T-helper 17 cell (primary cell): ENCODE measurements around the gene BPIFB4. TPM values are rescaled to one million over a fixed set of nuclear protein-coding genes. Genes with fewer than 3 reads are reported as not detected.
"Not testable (repeated sequence)": the region's sequence is repeated elsewhere in the genome, so short reads cannot be mapped to it uniquely, and the experiment has no call there.

Experiments used
- ATAC-seq: fragments of 150-1000 bp; cut with Tn5 transposase; 2 replicates; pipeline ENCODE4 v1.10.0; 2021; ENCODE audit warnings: mild to moderate bottlenecking, moderate library complexity
- DNase-seq, 3 donors: peaks; one replicate each; pipeline versions ENCODE4 v3.0.0 to v3.0.0-alpha.2; 2020 to 2021
- H3K9me3 ChIP-seq: one replicate; pipeline ENCODE4 v1.7.0; 2013; ENCODE audit warnings: low read length, mild to moderate bottlenecking; ENCODE audit not compliant: control insufficient read depth, poor library complexity, severe bottlenecking
- H3K27ac Mint-ChIP-seq: one replicate; pipeline ENCODE4 v1.8.0; 2022; ENCODE audit warnings: mild to moderate bottlenecking, moderate library complexity, mixed read lengths
- H3K27me3 Mint-ChIP-seq: one replicate; pipeline ENCODE4 v1.8.0; 2022; ENCODE audit warnings: mixed read lengths
- H3K36me3 Mint-ChIP-seq: one replicate; pipeline ENCODE4 v1.8.0; 2022; ENCODE audit warnings: low read depth, mixed read lengths
- H3K4me1 Mint-ChIP-seq: one replicate; pipeline ENCODE4 v1.8.0; 2022; ENCODE audit warnings: mild to moderate bottlenecking, mixed read lengths
- H3K4me3 Mint-ChIP-seq: one replicate; pipeline ENCODE4 v1.8.0; 2022; ENCODE audit warnings: mild to moderate bottlenecking, moderate library complexity, mixed read lengths
- total RNA-seq, 4 donors: library from RNA in 2 of 4; stranded (reverse) in 2 of 4; gene quantifications; one replicate each; pipeline ENCODE4 v1.2.3 and lab custom pipeline; 2022 to 2026

The BPIFB4 gene
- total RNA-seq, 2 donors from 2014 or later = not detected

DNA sequence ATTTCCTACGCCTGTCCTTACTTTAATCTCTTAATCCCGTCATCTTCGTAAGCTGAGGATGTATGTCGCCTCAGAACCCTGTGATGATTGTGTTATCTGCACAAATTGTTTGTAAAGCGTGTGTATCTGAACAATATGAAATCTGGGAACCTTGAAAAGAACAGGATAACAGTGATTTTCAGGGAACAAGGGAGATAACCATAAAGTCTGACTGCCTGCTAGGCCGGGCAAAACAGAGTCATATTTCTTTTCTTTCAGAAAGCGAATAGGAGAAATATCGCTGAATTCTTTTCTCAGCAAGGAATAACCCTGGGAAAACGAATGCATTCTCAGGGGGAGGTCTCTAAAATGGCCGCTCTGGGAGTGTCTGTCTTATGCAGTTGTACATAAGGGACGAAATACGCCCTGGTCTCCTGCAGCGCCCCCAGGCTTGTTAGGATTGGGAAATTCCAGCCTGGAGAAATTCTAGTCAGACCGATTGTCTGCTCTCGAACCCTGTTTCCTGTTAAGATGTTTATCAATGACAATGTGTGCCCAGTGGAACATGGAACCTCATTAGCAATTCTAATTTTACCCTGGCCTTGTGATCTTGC, 34.2 kb upstream of the BPIFB4 start:
- H3K4me3 Mint-ChIP-seq, H3K9me3 ChIP-seq, H3K27me3 Mint-ChIP-seq, H3K27ac Mint-ChIP-seq, ATAC-seq, H3K4me1 Mint-ChIP-seq, H3K36me3 Mint-ChIP-seq, DNase-seq: not testable (repeated sequence)

DNA sequence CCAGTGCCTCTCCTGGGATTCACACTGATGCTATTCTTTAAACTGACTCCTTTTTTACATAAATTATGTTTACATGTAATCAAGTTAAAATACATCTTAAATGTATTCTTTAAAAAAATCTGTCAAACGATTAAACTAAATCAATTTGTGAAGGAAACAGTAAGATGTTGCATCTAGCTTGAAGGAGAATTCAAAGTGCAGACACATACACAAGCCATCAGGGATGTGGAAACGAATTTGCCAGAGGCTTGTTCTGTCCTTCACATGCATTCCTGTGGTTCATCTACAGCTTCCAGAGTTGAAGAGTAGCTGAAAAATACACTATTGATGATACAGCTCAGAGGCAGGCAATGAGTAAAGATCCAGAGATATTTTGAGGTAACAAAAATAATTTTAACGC, 33.0 kb upstream of the BPIFB4 start:
- DNase-seq (no peak), ATAC-seq (no peak)
- Mint-ChIP-seq H3K27ac (no peak overlapping the region), H3K4me3 (no peak overlapping the region), H3K27me3 (no peaks in the 10 kb centered on the region), H3K36me3 (no peaks in the 10 kb centered on the region), H3K4me1 (no peaks in the 10 kb centered on the region)
- no peaks in the 10 kb centered on the region for H3K9me3 ChIP-seq

DNA sequence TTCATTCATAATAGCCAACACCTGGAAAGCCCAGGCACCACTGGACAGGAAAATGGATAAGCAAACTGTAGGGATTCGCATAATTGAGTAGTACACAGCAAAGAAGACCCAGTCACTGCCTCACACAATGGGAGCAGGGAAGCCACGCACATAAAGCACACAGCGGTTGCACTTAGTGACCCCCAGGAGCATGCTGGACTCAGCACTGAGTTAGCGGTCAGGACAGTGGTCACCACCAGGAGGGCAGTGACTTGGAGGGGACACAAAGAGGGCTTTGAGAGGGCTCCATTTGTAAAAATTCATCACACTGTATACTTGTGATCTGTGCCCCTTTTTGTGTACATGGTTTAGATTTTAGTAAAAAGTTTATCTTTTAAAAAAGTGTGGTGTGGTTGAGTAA, 28.1 kb upstream of the BPIFB4 start:
- H3K4me3 Mint-ChIP-seq = no peak overlapping the region
- no peaks in the 10 kb centered on the region for H3K27me3 Mint-ChIP-seq
- H3K9me3 ChIP-seq = no peaks in the 10 kb centered on the region
- peaks cover 9% of the 10 kb centered on the region for H3K4me1 Mint-ChIP-seq
- H3K36me3 Mint-ChIP-seq = no peaks in the 10 kb centered on the region
- ATAC-seq = no peak
- no peak for DNase-seq
- H3K27ac Mint-ChIP-seq = no peak overlapping the region

DNA sequence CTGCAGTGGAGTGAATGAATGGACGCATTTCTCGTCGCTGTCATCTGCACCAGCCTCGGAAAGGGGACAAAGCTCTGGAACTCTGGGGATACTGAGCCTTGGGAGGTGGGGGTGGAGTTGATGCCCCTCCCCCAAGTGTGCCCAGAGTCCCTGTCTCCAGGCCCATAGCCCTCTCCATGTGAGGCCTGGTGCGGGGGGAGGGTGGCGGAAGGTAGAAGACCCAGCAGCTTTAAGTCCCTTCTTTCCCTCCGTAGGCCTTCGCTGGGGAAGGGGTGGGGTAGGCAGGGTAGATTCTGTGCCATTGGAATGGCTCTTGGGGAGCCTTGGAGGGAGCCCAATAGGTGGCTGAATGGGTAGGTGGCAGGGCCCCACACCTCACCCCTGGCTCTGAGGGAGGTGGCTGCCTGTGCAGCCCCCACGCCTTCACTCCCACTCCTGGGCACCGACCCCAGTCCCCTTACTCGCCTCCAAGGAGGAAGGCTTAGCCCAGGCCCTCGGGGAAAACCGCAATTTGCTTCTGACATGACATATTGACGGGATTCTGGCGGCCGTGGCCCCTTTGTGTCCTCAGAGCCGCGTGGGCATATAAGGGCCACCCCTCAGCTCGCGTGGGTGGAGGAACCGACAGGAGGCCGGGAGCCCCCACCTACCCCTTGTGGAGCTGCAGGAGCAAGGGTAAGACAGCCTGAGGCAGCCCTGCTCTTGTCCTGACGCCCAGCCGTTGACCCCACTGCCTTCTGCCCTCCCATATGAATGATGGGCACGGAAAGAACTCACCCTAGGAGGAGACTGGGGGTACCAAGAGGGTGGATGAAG, 25.9 kb upstream of the BPIFB4 start, which contains the start of gene BPIFB3:
Gene BPIFB3 (plus strand): TSS at position 613 of the 816 bp plus-strand sequence. CDS start 1,533 bp downstream, outside the sequence.
- H3K27me3 Mint-ChIP-seq = no peaks in the 10 kb centered on the region
- H3K4me1 Mint-ChIP-seq = peaks cover 12% of the 10 kb centered on the region
- DNase-seq = no peak
- no peak within 1 kb of the TSS for H3K4me3 Mint-ChIP-seq
- no peaks in the 10 kb centered on the region for H3K36me3 Mint-ChIP-seq
- H3K9me3 ChIP-seq = no peaks in the 10 kb centered on the region
- no peak within 1 kb of the TSS for H3K27ac Mint-ChIP-seq
- ATAC-seq = no peak

DNA sequence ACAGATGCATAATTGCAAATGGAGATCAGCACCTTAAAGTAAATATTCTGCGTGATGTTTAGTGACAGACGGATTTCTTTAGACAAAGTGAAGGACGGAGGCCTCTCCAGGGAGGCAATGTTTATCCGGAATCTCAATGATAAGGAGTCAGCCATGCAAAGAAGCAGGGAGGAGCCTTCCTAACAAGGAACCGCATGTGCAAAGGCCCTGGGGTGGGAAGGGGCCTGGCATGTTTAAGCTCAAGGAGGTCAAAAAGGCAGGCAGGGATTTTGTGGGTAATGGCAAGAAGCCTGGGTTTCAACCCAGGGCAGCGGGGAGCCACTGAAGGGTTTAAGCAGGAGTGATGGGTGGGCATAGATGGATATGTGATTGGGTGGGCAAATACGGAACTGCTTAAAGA, 25.1 kb upstream of the BPIFB4 start:
- Mint-ChIP-seq H3K27me3 (no peaks in the 10 kb centered on the region), H3K4me1 (peaks cover 15% of the 10 kb centered on the region), H3K4me3 (no peak overlapping the region), H3K36me3 (no peaks in the 10 kb centered on the region), H3K27ac (no peak overlapping the region)
- H3K9me3 ChIP-seq = no peaks in the 10 kb centered on the region
- no peak for DNase-seq
- ATAC-seq = no peak

DNA sequence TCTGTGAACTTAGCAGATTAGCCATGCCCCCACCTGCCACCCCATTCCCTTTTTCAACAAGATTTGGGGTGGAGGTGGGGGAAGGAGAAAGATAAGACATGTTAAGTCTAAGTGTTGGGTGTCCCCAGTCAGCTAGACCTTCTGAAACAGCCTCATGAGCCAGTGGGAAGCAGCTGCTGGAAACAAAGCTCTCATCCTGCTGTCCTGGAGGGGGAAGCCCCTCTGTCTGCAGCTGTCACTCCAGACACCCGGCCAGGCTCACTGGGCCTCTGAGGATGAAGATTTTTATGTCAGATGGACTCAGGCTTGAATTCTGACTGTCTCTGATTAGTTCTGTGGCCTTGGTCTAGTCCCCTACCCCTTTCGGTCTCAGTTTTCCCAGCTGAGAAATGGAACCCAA, 24.7 kb upstream of the BPIFB4 start:
- DNase-seq (no peak), ATAC-seq (no peak)
- no peak overlapping the region for H3K4me3 Mint-ChIP-seq
- no peaks in the 10 kb centered on the region for H3K27me3 Mint-ChIP-seq
- no peaks in the 10 kb centered on the region for H3K9me3 ChIP-seq
- H3K36me3 Mint-ChIP-seq = no peaks in the 10 kb centered on the region
- peaks cover 15% of the 10 kb centered on the region for H3K4me1 Mint-ChIP-seq
- H3K27ac Mint-ChIP-seq = no peak overlapping the region

DNA sequence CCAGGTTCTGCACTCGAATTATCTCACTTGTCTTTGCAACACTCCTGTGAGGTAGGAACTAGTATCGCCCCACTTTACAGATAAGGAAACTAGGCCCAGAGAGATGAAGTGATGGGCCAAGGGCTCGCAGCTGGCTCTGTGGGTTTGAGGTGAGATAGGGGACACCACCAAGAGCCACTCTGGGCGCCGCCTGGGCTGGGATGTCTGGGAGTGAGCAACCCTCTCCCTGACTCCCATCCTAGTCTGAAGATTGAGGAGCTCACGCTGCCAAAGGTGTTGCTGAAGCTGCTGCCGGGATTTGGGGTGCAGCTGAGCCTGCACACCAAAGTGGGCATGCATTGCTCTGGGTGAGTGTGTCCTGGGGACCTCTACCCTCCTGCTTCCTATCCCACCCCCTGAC, 20.3 kb upstream of the BPIFB4 start:
- no peaks in the 10 kb centered on the region for H3K9me3 ChIP-seq
- H3K4me1 Mint-ChIP-seq = peaks cover 11% of the 10 kb centered on the region
- ATAC-seq (no peak), DNase-seq (no peak)
- no peaks in the 10 kb centered on the region for H3K27me3 Mint-ChIP-seq
- no peak overlapping the region for H3K4me3 Mint-ChIP-seq
- no peak overlapping the region for H3K27ac Mint-ChIP-seq
- no peaks in the 10 kb centered on the region for H3K36me3 Mint-ChIP-seq

DNA sequence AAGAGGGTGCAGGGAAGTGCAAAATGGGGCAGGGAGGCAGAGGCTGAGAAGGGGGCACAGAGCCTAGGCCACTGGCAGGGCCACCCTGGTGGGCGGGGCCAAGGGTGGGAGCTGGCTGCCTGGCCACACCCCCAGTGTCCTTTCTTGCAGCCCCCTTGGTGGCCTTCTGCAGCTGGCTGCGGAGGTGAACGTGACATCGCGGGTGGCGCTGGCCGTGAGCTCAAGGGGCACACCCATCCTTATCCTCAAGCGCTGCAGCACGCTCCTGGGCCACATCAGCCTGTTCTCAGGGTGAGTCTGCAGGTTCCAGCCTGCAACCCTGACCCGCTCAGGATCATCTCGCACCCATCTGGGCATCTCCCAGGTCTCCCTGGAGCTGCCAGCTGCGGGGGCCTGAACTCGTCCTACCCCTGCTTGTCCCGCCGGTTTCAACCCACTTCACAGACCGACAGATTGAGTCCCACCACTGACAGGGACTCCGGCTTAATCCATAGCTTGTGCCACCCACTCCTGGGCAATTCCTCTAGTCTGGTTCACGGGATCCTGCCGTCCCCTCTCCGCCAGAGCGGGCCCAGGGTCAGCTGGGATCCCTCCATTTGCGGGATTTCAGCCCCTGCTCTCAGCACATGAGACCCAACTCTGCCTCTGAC, 19.6 kb upstream of the BPIFB4 start:
- DNase-seq (no peak), ATAC-seq (no peak)
- H3K36me3 Mint-ChIP-seq = no peaks in the 10 kb centered on the region
- H3K27me3 Mint-ChIP-seq = no peaks in the 10 kb centered on the region
- H3K9me3 ChIP-seq = no peaks in the 10 kb centered on the region
- no peak overlapping the region for H3K4me3 Mint-ChIP-seq
- H3K4me1 Mint-ChIP-seq = peaks cover 9% of the 10 kb centered on the region
- no peak overlapping the region for H3K27ac Mint-ChIP-seq

DNA sequence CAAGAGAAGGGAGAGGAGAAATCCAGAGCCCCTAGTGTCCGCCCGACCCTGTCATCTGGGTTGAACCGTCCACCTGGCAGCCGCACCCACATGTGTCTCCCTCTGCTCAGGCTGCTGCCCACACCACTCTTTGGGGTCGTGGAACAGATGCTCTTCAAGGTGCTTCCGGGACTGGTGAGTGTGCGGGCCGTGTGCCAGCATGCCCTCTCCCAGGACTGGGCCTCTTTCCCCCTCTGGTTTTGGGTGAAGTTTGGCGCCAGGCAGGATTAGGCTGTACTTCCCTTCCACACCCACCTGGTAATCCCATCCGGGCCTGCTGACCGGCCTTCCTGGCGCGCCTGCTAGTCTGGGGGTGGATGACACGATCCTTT, 17.8 kb upstream of the BPIFB4 start:
- no peak for DNase-seq
- peak overlapping the region; percentile 49 for H3K27ac Mint-ChIP-seq

DNA sequence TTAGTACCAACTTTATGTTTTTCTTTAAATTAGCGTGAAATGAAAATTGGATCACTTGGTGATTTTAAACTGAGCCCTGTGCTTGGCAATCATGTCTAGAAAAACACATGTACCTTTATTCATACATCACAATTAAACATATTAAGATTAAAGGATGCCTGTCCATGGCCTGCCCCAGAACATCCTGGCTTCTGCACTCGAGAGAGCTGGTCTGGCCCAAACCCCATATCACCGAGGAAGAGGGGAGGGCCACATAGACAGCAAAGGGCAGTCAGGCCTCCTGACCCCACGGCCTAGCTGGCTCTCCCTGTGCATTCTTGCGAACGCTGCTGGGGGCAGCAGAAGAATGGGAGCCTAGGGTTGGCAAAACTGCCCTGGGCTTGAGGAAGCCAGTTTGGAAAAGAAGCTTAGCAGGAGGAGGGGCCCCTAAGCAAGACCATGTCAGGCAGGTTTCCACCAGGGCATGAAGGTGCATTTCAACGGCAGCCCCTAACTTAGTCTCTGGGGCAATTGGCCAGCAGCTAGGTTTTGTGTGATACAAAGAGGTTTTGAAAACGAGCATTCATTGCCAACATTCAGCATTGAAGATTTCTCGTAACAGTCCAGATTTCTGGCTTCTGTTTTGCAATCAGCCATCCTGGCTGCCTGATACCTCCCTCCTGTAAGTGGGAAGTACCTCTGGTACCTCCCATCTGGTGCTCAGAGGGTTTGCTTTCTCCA, 17.2 kb upstream of the BPIFB4 start:
- no peaks in the 10 kb centered on the region for H3K36me3 Mint-ChIP-seq
- no peaks in the 10 kb centered on the region for H3K27me3 Mint-ChIP-seq
- H3K4me3 Mint-ChIP-seq = no peak overlapping the region
- peak overlapping the region; percentile 74 for H3K27ac Mint-ChIP-seq
- DNase-seq (no peak), ATAC-seq (no peak)
- H3K4me1 Mint-ChIP-seq = peaks cover 8% of the 10 kb centered on the region
- H3K9me3 ChIP-seq = no peaks in the 10 kb centered on the region

More for the DNA sequence above, 17.8 kb upstream of the BPIFB4 start:
- Mint-ChIP-seq H3K4me3 (no peak overlapping the region), H3K27me3 (no peaks in the 10 kb centered on the region), H3K36me3 (no peaks in the 10 kb centered on the region), H3K4me1 (peaks cover 8% of the 10 kb centered on the region)
- no peak for ATAC-seq
- H3K9me3 ChIP-seq = no peaks in the 10 kb centered on the region

DNA sequence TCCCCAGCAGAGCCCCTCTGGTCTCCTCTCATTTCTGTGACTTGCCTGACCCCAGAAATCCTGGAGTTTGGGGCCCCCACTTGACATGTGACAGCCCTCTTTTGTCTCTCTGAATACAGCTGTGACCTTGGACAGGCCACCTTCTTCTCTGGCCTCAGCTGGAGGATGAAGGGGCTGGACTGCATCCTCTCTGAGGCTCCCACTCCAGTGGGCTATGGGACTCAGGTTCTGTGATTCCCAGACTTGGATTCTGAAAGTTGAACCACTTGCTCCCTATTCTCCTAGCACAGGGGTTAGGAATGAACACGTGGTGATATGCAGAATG, 16.7 kb upstream of the BPIFB4 start:
- H3K36me3 Mint-ChIP-seq = no peaks in the 10 kb centered on the region
- ATAC-seq = no peak
- H3K27me3 Mint-ChIP-seq = no peaks in the 10 kb centered on the region
- no peaks in the 10 kb centered on the region for H3K9me3 ChIP-seq
- no peak for DNase-seq
- no peak overlapping the region for H3K4me3 Mint-ChIP-seq
- H3K27ac Mint-ChIP-seq = peak overlapping the region; percentile 74
- H3K4me1 Mint-ChIP-seq = peaks cover 7% of the 10 kb centered on the region

DNA sequence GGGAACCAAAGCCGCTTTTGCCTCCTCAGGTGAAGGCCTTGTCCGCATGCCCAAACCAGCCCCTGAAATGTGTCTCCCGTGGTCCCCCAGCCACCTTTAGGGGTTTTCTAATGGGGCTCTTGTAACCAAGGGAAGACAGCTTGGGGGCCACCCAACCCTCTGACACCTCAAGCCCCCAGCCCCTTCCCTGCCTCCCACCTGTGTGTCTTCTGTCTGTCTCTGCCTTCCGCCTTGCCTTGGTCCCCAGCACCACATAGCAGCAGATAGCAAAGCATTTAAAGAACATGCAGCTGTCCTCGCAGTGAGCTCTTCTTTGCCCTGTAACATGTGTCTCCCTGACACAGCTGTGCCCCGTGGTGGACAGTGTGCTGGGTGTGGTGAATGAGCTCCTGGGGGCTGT, 16.2 kb upstream of the BPIFB4 start:
- peaks cover 9% of the 10 kb centered on the region for H3K4me1 Mint-ChIP-seq
- no peaks in the 10 kb centered on the region for H3K27me3 Mint-ChIP-seq
- no peak overlapping the region for H3K4me3 Mint-ChIP-seq
- H3K9me3 ChIP-seq = no peaks in the 10 kb centered on the region
- ATAC-seq (no peak), DNase-seq (no peak)
- peak overlapping the region; percentile 74 for H3K27ac Mint-ChIP-seq
- H3K36me3 Mint-ChIP-seq = no peaks in the 10 kb centered on the region

DNA sequence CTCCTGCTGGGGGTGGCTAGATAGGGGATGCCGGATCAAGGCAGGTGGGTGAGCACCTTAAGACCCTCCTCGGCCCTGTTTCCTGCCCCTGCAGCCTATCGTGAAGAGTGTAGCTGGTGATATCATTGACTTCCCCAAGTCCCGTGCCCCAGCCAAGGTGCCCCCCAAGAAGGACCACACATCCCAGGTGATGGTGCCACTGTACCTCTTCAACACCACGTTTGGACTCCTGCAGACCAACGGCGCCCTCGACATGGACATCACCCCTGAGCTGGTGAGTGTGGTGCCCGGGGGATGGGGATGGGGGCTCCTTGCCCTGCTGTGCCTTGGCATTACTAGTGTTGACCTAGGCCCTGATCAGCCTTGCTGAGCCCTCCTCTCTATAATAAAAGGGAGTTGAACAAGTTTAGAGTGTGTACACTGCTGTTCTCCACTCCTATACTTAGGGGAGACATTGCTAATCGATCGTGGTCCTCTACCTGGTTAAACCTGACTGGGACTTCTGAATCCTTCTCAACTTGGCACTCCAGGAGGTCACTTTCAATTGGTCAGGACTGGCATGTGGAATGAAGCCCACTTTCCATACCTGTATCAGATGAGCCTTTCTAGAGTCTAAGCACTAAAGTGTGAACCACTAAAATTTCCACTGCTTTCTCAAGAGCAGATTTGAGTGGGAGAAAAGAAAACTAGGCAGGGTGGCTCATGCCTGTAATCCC, 14.7 kb upstream of the BPIFB4 start:
- Mint-ChIP-seq H3K4me1 (peaks cover 12% of the 10 kb centered on the region), H3K36me3 (no peaks in the 10 kb centered on the region), H3K4me3 (no peak overlapping the region), H3K27ac (no peak overlapping the region), H3K27me3 (no peaks in the 10 kb centered on the region)
- DNase-seq (no peak), ATAC-seq (no peak)
- no peaks in the 10 kb centered on the region for H3K9me3 ChIP-seq
